ENCODE results near the gene EGFR. TPM values are rescaled to one million over a fixed set of nuclear protein-coding genes. Genes with fewer than 3 reads are reported as not detected.

Gene EGFR
- total RNA-seq, 1 donor from 2014 or later = 12.8 TPM

- no peaks in the 10 kb centered on the region for H3K36me3 Mint-ChIP-seq (ENCODE audit: unreplicated experiment)
- no peak for DNase-seq
- H3K27ac Mint-ChIP-seq (ENCODE audit: unreplicated experiment) = no peak overlapping the region
Measured at GRCh38 chr7:55135462-55135861, 116.6 kb downstream of the EGFR start.

GRCh38 chr7:55138663-55139062, 119.8 kb downstream of the EGFR start:
- Mint-ChIP-seq H3K4me1 (ENCODE audit: low read depth, unreplicated experiment) (peaks cover 25% of the 10 kb centered on the region), H3K9me3 (ENCODE audit: unreplicated experiment) (no peaks in the 10 kb centered on the region), H3K27me3 (ENCODE audit: unreplicated experiment) (peaks cover 2% of the 10 kb centered on the region), H3K36me3 (ENCODE audit: unreplicated experiment) (no peaks in the 10 kb centered on the region), H3K4me3 (ENCODE audit: unreplicated experiment) (no peak overlapping the region), H3K27ac (ENCODE audit: unreplicated experiment) (no peak overlapping the region)
- no peak for DNase-seq
- TF ChIP-seq CTCF (IDR thresholded peaks at IDR 0.05; ENCODE audit: partially characterized antibody, unreplicated experiment) = no peak

More at GRCh38 chr7:55135462-55135861, 116.6 kb downstream of the EGFR start:
- Mint-ChIP-seq H3K4me3 (ENCODE audit: unreplicated experiment) (no peak overlapping the region), H3K9me3 (ENCODE audit: unreplicated experiment) (peaks cover 8% of the 10 kb centered on the region), H3K27me3 (ENCODE audit: unreplicated experiment) (peaks cover 13% of the 10 kb centered on the region), H3K4me1 (ENCODE audit: low read depth, unreplicated experiment) (peaks cover 24% of the 10 kb centered on the region)
- no peak for TF ChIP-seq CTCF (IDR thresholded peaks at IDR 0.05; ENCODE audit: partially characterized antibody, unreplicated experiment)

- no peak overlapping the region for H3K4me3 Mint-ChIP-seq (ENCODE audit: unreplicated experiment)
- DNase-seq = no peak
- peaks cover 31% of the 10 kb centered on the region for H3K4me1 Mint-ChIP-seq (ENCODE audit: low read depth, unreplicated experiment)
- H3K27me3 Mint-ChIP-seq (ENCODE audit: unreplicated experiment) = no peaks in the 10 kb centered on the region
- H3K9me3 Mint-ChIP-seq (ENCODE audit: unreplicated experiment) = peaks cover 3% of the 10 kb centered on the region
- H3K27ac Mint-ChIP-seq (ENCODE audit: unreplicated experiment) = peak overlapping the region; percentile 57
- H3K36me3 Mint-ChIP-seq (ENCODE audit: unreplicated experiment) = no peaks in the 10 kb centered on the region
- no peak for TF ChIP-seq CTCF (IDR thresholded peaks at IDR 0.05; ENCODE audit: partially characterized antibody, unreplicated experiment)
Measured at GRCh38 chr7:55140221-55140940, 121.6 kb downstream of the EGFR start.

DNA sequence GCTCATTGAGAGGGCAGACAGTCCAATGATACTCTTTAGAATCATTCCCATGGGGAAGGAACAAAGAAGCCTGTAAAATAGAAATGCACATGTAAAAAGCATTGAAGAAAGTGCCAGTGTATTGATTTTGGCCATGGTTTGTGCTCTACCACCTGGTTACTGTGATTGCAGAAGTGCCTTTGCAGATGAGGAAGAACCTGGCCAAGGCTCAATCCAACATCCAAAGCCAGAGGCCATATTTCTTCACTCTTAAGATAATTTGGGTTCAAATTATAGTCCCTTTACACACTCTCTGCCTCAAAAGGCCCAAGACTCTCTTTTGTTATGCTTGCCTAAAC, 122.1 kb downstream of the EGFR start:
- peaks cover 3% of the 10 kb centered on the region for H3K9me3 Mint-ChIP-seq (ENCODE audit: unreplicated experiment)
- no peak overlapping the region for H3K4me3 Mint-ChIP-seq (ENCODE audit: unreplicated experiment)
- no peak for DNase-seq
- no peak for TF ChIP-seq CTCF (IDR thresholded peaks at IDR 0.05; ENCODE audit: partially characterized antibody, unreplicated experiment)
- H3K4me1 Mint-ChIP-seq (ENCODE audit: low read depth, unreplicated experiment) = peaks cover 31% of the 10 kb centered on the region
- no peaks in the 10 kb centered on the region for H3K27me3 Mint-ChIP-seq (ENCODE audit: unreplicated experiment)
- H3K36me3 Mint-ChIP-seq (ENCODE audit: unreplicated experiment) = no peaks in the 10 kb centered on the region
- peak overlapping the region; percentile 57 for H3K27ac Mint-ChIP-seq (ENCODE audit: unreplicated experiment)

GRCh38 chr7:55142919-55143600, 124.2 kb downstream of the EGFR start:
- Mint-ChIP-seq H3K4me1 (ENCODE audit: low read depth, unreplicated experiment) (peaks cover 29% of the 10 kb centered on the region), H3K27ac (ENCODE audit: unreplicated experiment) (no peak overlapping the region), H3K9me3 (ENCODE audit: unreplicated experiment) (peaks cover 5% of the 10 kb centered on the region), H3K27me3 (ENCODE audit: unreplicated experiment) (no peaks in the 10 kb centered on the region), H3K4me3 (ENCODE audit: unreplicated experiment) (no peak overlapping the region), H3K36me3 (ENCODE audit: unreplicated experiment) (peaks cover 9% of the 10 kb centered on the region)
- TF ChIP-seq CTCF (IDR thresholded peaks at IDR 0.05; ENCODE audit: partially characterized antibody, unreplicated experiment) = no peak
- DNase-seq = no peak
